WTC11 (cell line): ENCODE data around the gene C20orf96.

Experiments
- ETV6 ChIP-seq: sonication (generic); formaldehyde crosslinking; IDR thresholded peaks from 2 replicates; pipeline ENCODE4 v1.8.1; 2022; ENCODE audit warnings: mild to moderate bottlenecking, missing genetic modification reagents
- FOXP4 ChIP-seq: sonication (generic); formaldehyde crosslinking; IDR thresholded peaks from 2 replicates; pipeline ENCODE4 v1.8.0; 2022; ENCODE audit warnings: mild to moderate bottlenecking, missing genetic modification reagents
- IRF2 ChIP-seq: sonication (generic); formaldehyde crosslinking; IDR thresholded peaks from 2 replicates; pipeline ENCODE4 v1.8.0; 2022; ENCODE audit warnings: low read depth, missing genetic modification reagents, borderline replicate concordance
- MAX ChIP-seq: sonication (generic); formaldehyde crosslinking; IDR thresholded peaks from 2 replicates; pipeline ENCODE4 v1.8.0; 2022; ENCODE audit warnings: mild to moderate bottlenecking, missing genetic modification reagents
- SMAD3 ChIP-seq: sonication (generic); formaldehyde crosslinking; IDR thresholded peaks from 2 replicates; pipeline ENCODE4 v1.8.0; 2022; ENCODE audit warnings: missing genetic modification reagents, mild to moderate bottlenecking, borderline replicate concordance
- SOX15 ChIP-seq: fragments of 250-450 bp; sonication (Bioruptor Pico); IDR thresholded peaks from 2 replicates; pipeline ENCODE4 v1.9.0; 2021; ENCODE audit warnings: mild to moderate bottlenecking
- ZBTB43 ChIP-seq: sonication (generic); formaldehyde crosslinking; IDR thresholded peaks from 2 replicates; pipeline ENCODE4 v1.8.1; 2023; ENCODE audit warnings: mild to moderate bottlenecking, missing genetic modification reagents
- ZNF138 ChIP-seq: sonication (generic); formaldehyde crosslinking; conservative IDR thresholded peaks from 2 replicates; pipeline ENCODE4 v1.8.1; 2022; ENCODE audit warnings: mild to moderate bottlenecking, moderate library complexity, missing genetic modification reagents
- ZNF219 ChIP-seq: sonication (generic); formaldehyde crosslinking; IDR thresholded peaks from 2 replicates; pipeline ENCODE4 v1.8.0; 2023; ENCODE audit warnings: missing genetic modification reagents, mild to moderate bottlenecking, borderline replicate concordance
- TF ChIP-seq, protein P1 (sequence below): fragments of 200-600 bp; IDR thresholded peaks from 2 replicates; pipeline ENCODE4 v1.8.0; 2022; ENCODE audit warnings: antibody characterized with exemption
- TF ChIP-seq, protein P2 (sequence below): sonication (generic); formaldehyde crosslinking; conservative IDR thresholded peaks from 2 replicates; pipeline ENCODE4 v1.8.1; 2022; ENCODE audit warnings: mild to moderate bottlenecking, missing genetic modification reagents
- TF ChIP-seq, protein P3 (sequence below): sonication (generic); formaldehyde crosslinking; IDR thresholded peaks from 2 replicates; pipeline ENCODE4 v1.8.1; 2022; ENCODE audit warnings: low read depth, missing genetic modification reagents, borderline replicate concordance
- TF ChIP-seq, protein P4 (sequence below): sonication (generic); formaldehyde crosslinking; IDR thresholded peaks from 2 replicates; pipeline ENCODE4 v1.8.1; 2023; ENCODE audit warnings: mild to moderate bottlenecking, missing genetic modification reagents, borderline replicate concordance

GRCh38 chr20:294602-295001 lies 4.1 kb upstream of the C20orf96 start:
- TF ChIP-seq ZNF219 (CRISPR knock-in tag) (no peak), IRF2 (CRISPR knock-in tag) (no peak), SMAD3 (CRISPR knock-in tag) (no peak), ETV6 (CRISPR knock-in tag) (no peak), ZNF138 (CRISPR knock-in tag) (no peak), SOX15 (CRISPR knock-in tag) (no peak), MAX (no peak), FOXP4 (no peak), ZBTB43 (CRISPR knock-in tag) (no peak)
- TF ChIP-seq, protein P1, sequence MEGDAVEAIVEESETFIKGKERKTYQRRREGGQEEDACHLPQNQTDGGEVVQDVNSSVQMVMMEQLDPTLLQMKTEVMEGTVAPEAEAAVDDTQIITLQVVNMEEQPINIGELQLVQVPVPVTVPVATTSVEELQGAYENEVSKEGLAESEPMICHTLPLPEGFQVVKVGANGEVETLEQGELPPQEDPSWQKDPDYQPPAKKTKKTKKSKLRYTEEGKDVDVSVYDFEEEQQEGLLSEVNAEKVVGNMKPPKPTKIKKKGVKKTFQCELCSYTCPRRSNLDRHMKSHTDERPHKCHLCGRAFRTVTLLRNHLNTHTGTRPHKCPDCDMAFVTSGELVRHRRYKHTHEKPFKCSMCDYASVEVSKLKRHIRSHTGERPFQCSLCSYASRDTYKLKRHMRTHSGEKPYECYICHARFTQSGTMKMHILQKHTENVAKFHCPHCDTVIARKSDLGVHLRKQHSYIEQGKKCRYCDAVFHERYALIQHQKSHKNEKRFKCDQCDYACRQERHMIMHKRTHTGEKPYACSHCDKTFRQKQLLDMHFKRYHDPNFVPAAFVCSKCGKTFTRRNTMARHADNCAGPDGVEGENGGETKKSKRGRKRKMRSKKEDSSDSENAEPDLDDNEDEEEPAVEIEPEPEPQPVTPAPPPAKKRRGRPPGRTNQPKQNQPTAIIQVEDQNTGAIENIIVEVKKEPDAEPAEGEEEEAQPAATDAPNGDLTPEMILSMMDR = no peak
- TF ChIP-seq, protein P2, sequence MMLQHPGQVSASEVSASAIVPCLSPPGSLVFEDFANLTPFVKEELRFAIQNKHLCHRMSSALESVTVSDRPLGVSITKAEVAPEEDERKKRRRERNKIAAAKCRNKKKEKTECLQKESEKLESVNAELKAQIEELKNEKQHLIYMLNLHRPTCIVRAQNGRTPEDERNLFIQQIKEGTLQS (CRISPR knock-in tag) = no peak
- TF ChIP-seq, protein P3, sequence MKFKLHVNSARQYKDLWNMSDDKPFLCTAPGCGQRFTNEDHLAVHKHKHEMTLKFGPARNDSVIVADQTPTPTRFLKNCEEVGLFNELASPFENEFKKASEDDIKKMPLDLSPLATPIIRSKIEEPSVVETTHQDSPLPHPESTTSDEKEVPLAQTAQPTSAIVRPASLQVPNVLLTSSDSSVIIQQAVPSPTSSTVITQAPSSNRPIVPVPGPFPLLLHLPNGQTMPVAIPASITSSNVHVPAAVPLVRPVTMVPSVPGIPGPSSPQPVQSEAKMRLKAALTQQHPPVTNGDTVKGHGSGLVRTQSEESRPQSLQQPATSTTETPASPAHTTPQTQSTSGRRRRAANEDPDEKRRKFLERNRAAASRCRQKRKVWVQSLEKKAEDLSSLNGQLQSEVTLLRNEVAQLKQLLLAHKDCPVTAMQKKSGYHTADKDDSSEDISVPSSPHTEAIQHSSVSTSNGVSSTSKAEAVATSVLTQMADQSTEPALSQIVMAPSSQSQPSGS (CRISPR knock-in tag) = no peak
- TF ChIP-seq, protein P4, sequence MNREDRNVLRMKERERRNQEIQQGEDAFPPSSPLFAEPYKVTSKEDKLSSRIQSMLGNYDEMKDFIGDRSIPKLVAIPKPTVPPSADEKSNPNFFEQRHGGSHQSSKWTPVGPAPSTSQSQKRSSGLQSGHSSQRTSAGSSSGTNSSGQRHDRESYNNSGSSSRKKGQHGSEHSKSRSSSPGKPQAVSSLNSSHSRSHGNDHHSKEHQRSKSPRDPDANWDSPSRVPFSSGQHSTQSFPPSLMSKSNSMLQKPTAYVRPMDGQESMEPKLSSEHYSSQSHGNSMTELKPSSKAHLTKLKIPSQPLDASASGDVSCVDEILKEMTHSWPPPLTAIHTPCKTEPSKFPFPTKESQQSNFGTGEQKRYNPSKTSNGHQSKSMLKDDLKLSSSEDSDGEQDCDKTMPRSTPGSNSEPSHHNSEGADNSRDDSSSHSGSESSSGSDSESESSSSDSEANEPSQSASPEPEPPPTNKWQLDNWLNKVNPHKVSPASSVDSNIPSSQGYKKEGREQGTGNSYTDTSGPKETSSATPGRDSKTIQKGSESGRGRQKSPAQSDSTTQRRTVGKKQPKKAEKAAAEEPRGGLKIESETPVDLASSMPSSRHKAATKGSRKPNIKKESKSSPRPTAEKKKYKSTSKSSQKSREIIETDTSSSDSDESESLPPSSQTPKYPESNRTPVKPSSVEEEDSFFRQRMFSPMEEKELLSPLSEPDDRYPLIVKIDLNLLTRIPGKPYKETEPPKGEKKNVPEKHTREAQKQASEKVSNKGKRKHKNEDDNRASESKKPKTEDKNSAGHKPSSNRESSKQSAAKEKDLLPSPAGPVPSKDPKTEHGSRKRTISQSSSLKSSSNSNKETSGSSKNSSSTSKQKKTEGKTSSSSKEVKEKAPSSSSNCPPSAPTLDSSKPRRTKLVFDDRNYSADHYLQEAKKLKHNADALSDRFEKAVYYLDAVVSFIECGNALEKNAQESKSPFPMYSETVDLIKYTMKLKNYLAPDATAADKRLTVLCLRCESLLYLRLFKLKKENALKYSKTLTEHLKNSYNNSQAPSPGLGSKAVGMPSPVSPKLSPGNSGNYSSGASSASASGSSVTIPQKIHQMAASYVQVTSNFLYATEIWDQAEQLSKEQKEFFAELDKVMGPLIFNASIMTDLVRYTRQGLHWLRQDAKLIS (CRISPR knock-in tag) = no peak
